Natural killer cell treated with Interleukin-12 subunit alpha and Interleukin-12 subunit beta and Interleukin-15 and Interleukin-18, amount 100 ng/mL, for 72 hours (primary cell): ENCODE data around the gene SLC2A13. TPM values are rescaled to one million over a fixed set of nuclear protein-coding genes. Genes with fewer than 3 reads are reported as not detected.

Experiments
- ATAC-seq, 2 donors: fragments of 150-1000 bp; cut with Tn5 transposase in 1 of 2; sonication (Bioruptor Pico), chemical (Tn5 transposase) in 1 of 2; 2 replicates each; pipeline ENCODE4 v1.10.0; 2021
- DNase-seq: peaks from one replicate; pipeline ENCODE4 v3.0.0; 2022; ENCODE audit warnings: low spot score
- H3K27ac Mint-ChIP-seq, 2 donors: 1 replicate in 1 of 2; 2 replicates in 1 of 2; pipeline ENCODE4 v1.8.0; 2022; ENCODE audit warnings: mixed read lengths in 2 of 2, mild to moderate bottlenecking in 1 of 2, moderate library complexity in 1 of 2
- H3K27me3 Mint-ChIP-seq, 2 donors: 1 replicate in 1 of 2; 2 replicates in 1 of 2; pipeline ENCODE4 v1.8.0; 2022; ENCODE audit warnings: mixed read lengths in 2 of 2
- H3K36me3 Mint-ChIP-seq: one replicate; pipeline ENCODE4 v1.8.0; 2022; ENCODE audit warnings: mixed read lengths
- H3K4me1 Mint-ChIP-seq, 2 donors: 1 replicate in 1 of 2; 2 replicates in 1 of 2; pipeline ENCODE4 v1.8.0; 2022; ENCODE audit warnings: low read depth in 2 of 2, mixed read lengths in 2 of 2, mild to moderate bottlenecking in 1 of 2
- H3K4me3 Mint-ChIP-seq: one replicate; pipeline ENCODE4 v1.8.0; 2022; ENCODE audit warnings: mixed read lengths
- H3K9me3 Mint-ChIP-seq: 2 replicates; pipeline ENCODE4 v1.8.0; 2022; ENCODE audit warnings: mixed read lengths
- total RNA-seq, 2 donors: library from RNA; stranded (reverse); gene quantifications; one replicate each; pipeline ENCODE4 v1.2.3, GENCODE V29; 2022

Gene SLC2A13
- 1 to 10 TPM; 6.8 to 9.1 TPM for total RNA-seq

GRCh38 chr12:40105515-40106201, at the start of gene SLC2A13:
SLC2A13 (minus strand) TSS chr12:40106081; CDS start chr12:40105808, 273 bp downstream.
- H3K9me3 Mint-ChIP-seq = no peaks in the 10 kb centered on the region
- peaks cover 0 to 5% of the 10 kb centered on the region in 2 donors for H3K27me3 Mint-ChIP-seq
- DNase-seq = peak; percentile 85
- peaks cover 34 to 43% of the 10 kb centered on the region in 2 donors for H3K4me1 Mint-ChIP-seq
- peak within 1 kb of the TSS; percentile 53 to 58 for H3K27ac Mint-ChIP-seq
- peak; percentile 92 to 96 for ATAC-seq
- H3K4me3 Mint-ChIP-seq = peak within 1 kb of the TSS; percentile 89
- H3K36me3 Mint-ChIP-seq = no peaks in the 10 kb centered on the region

DNA sequence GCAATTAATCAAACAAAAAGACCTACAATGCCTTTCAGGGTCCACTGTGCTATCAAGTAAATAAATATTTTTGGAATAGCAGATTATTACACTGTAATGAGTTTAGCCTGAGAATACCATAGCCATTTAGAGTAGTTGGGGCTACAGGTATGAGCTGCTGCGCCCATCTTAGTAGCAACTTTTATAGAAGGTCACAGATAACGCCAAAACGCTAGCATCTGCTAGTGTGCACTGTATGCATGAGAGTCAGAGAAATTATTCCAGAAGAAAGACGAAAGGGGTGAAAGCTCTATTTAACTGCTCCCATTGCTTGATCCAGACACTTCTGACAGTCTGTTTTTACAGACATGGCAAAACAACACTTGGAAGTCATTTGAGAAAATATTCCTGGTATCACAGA, 48.5 kb upstream of the SLC2A13 start:
- DNase-seq = no peak
- H3K9me3 Mint-ChIP-seq = no peaks in the 10 kb centered on the region
- H3K27me3 Mint-ChIP-seq = peaks cover 3 to 8% of the 10 kb centered on the region in 2 donors
- no peak overlapping the region for H3K27ac Mint-ChIP-seq
- no peaks in the 10 kb centered on the region for H3K36me3 Mint-ChIP-seq
- H3K4me1 Mint-ChIP-seq = peaks cover 0 to 6% of the 10 kb centered on the region in 2 donors
- no peak overlapping the region for H3K4me3 Mint-ChIP-seq
- no peak for ATAC-seq

DNA sequence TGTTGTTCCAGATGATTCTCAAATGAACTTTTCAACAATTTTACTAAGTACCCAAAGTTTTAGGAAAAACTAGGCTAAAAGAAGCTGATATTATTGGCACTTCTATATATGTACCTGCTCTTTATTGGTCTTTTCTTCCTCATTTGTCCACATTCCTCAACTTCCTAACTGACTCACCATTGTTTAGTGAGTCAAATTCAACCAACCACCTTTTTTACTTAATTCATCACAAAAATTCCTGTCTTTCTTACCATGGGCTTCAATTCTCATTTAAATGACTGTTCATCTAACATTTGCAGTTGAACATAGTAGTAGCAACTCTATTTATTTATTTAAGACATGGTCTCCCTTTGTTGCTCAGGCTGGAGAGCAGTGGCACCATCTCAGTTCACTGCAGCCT, 47.6 kb upstream of the SLC2A13 start:
- H3K9me3 Mint-ChIP-seq = no peaks in the 10 kb centered on the region
- H3K27me3 Mint-ChIP-seq = peaks cover 1 to 3% of the 10 kb centered on the region in 2 donors
- no peaks in the 10 kb centered on the region for H3K36me3 Mint-ChIP-seq
- H3K4me1 Mint-ChIP-seq = peaks cover 0 to 2% of the 10 kb centered on the region in 2 donors
- H3K4me3 Mint-ChIP-seq = no peak overlapping the region
- DNase-seq (no peak), ATAC-seq (no peak)
- H3K27ac Mint-ChIP-seq = no peak overlapping the region

GRCh38 chr12:40152783-40153383, 47.0 kb upstream of the SLC2A13 start:
- Mint-ChIP-seq H3K4me3 (no peak overlapping the region), H3K4me1 (no peaks in the 10 kb centered on the region), H3K27ac (no peak overlapping the region), H3K36me3 (no peaks in the 10 kb centered on the region), H3K9me3 (no peaks in the 10 kb centered on the region), H3K27me3 (no peaks in the 10 kb centered on the region)
- no peak for DNase-seq
- ATAC-seq = no peak

DNA sequence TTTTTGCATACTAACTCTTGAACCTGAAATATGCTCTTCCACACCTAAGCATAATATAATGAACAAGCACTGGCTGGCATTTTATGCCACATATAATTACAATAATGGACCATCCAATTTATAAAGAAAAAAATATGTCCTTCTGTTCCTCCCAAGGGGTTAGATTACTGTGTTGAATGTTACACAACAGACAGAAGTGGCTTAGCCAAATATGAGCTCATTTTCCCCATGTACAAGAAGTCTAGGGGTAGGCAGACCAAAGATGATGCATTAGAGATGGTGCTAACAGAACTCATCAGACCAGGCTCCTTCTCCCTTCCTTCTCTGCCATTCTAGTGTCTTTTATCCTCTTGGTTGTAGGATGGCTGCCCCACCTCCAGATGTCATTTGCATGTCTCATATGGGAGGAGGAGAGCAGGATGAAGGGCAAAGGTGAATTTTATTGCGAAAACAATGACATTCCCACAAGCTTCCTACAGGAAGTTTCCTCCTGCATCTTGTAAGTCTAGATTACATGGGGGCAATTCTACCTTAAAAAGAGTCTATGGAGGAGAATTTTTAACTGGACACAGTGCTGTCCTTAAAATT, 43.9 kb upstream of the SLC2A13 start:
- no peak overlapping the region for H3K27ac Mint-ChIP-seq
- no peaks in the 10 kb centered on the region for H3K36me3 Mint-ChIP-seq
- no peak for ATAC-seq
- H3K9me3 Mint-ChIP-seq = no peaks in the 10 kb centered on the region
- no peaks in the 10 kb centered on the region for H3K4me1 Mint-ChIP-seq
- no peak for DNase-seq
- peaks cover 0 to under 1% of the 10 kb centered on the region in 2 donors for H3K27me3 Mint-ChIP-seq
- no peak overlapping the region for H3K4me3 Mint-ChIP-seq

DNA sequence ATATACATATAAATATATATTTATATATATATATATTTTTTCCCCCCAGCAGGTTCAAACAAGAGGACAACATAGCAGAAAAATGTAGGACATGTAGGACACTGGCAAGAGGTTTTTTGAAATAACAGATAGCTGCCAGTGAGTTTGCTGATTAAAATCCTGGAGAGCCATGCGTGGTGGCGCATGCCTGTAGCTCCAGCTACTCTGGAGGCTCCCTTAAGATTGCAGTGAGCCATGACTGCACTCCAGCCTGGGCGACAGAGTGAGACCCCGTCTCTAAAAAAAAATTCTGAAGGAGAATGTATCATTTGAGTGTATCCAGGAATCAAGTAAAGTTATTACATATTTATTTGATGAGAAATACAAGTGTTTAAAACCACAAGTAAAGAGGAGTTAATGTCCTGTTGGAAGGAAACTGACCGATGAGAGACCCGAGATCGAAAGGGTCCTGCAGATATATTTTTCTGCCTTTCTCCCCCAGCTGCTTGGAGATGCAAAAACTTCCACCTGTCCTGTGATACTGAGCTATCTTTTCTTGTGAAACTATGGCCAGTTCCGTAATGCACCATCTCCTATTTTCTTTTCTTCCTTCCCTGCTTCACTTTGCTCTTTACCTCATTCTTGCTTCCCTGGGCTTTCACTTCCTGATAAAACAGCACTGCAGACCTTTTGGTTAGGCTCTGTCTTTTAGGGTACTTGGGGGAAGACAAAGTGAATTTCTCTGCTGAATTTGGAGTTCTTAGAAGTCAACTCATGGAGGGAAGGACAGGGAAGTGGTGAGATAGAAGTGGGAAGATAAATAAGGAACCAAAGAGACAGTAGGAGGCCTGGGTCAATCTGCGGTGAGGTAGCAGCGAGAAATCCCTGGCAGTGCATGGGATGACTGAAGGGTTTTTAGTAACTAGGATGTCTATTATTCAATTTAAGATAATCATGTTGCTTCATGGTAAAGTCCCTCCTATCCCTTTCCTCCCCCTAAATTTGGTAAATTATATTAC, 41.2 kb upstream of the SLC2A13 start:
- Mint-ChIP-seq H3K27me3 (peaks cover under 1 to 3% of the 10 kb centered on the region in 2 donors), H3K27ac (no peak overlapping the region), H3K9me3 (no peaks in the 10 kb centered on the region), H3K36me3 (no peaks in the 10 kb centered on the region), H3K4me3 (no peak overlapping the region), H3K4me1 (no peaks in the 10 kb centered on the region)
- DNase-seq (no peak), ATAC-seq (peak; percentile 24 to 29)

- DNase-seq (no peak), ATAC-seq (no peak)
- H3K36me3 Mint-ChIP-seq = no peaks in the 10 kb centered on the region
- H3K4me1 Mint-ChIP-seq = no peaks in the 10 kb centered on the region
- peaks cover 7% of the 10 kb centered on the region in 2 donors for H3K27me3 Mint-ChIP-seq
- H3K9me3 Mint-ChIP-seq = no peaks in the 10 kb centered on the region
- no peak overlapping the region for H3K27ac Mint-ChIP-seq
- no peak overlapping the region for H3K4me3 Mint-ChIP-seq
These were observed 40.0 kb upstream of the SLC2A13 start for GRCh38 chr12:40145896-40146295.

DNA sequence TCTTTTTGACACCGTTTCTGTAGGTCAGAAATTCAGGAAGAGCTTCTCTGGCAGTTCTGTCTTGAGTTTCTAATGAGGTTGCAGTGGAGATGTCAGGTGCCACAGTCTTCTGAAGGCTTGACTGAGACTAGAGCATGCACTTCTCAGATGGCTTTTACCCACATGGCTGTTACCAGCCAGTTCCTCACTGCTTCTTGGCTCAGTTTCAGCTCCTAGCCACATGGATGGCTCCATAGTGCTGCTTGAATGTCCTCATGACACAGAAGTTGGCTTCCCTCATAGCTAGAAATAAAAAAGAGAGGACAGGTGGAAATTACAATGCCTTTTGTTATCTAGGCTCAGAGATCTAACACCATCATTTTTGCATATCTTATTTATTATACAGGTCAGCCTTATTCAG, 38.1 kb upstream of the SLC2A13 start:
- no peaks in the 10 kb centered on the region for H3K36me3 Mint-ChIP-seq
- ATAC-seq (peak in 1 of 2 donors; percentile 64), DNase-seq (no peak)
- no peak overlapping the region for H3K4me3 Mint-ChIP-seq
- H3K4me1 Mint-ChIP-seq = no peaks in the 10 kb centered on the region
- no peak overlapping the region for H3K27ac Mint-ChIP-seq
- peaks cover 7% of the 10 kb centered on the region in 2 donors for H3K27me3 Mint-ChIP-seq
- H3K9me3 Mint-ChIP-seq = no peaks in the 10 kb centered on the region

DNA sequence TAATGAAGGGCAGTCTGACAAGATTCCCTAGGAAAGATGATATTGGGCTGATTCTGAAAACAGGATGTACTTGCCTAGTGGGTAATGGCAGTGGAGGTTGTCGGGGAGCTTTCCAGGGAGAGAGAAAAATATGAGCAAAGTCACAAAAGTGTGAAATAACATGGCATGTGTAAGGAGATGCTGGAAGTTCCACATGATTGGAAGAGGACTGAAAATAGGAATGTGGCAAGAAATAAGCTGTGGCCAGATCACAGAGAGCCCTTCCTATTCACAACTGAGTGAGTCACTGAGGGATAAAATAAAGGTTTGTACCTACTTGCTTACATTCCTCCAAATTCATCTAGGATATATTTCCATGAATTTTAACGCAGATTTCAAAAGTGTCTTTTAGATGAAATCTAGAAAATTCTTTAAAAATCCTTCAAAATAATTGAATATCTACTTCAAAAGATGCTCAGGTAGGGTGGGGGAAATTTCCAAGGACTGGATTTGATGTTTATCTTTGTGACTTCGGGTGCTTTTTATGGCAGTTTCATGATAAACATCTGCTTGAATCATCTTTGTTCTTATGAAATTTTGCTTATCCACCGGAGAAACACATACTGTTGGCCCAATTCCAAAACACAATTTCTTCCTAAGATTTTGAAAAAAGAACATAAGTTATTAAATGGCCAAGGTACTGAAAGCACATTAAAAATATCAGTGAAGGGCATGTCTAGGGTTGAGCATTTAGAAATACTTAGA, 36.3 kb upstream of the SLC2A13 start:
- Mint-ChIP-seq H3K36me3 (no peaks in the 10 kb centered on the region), H3K27me3 (peaks cover 7% of the 10 kb centered on the region in 2 donors), H3K9me3 (no peaks in the 10 kb centered on the region), H3K4me3 (no peak overlapping the region), H3K27ac (no peak overlapping the region), H3K4me1 (peaks cover 0 to 5% of the 10 kb centered on the region in 2 donors)
- ATAC-seq = no peak
- no peak for DNase-seq

- Mint-ChIP-seq H3K9me3 (no peaks in the 10 kb centered on the region), H3K4me1 (peaks cover 2 to 5% of the 10 kb centered on the region in 2 donors), H3K4me3 (no peak overlapping the region), H3K27me3 (peaks cover 6 to 7% of the 10 kb centered on the region in 2 donors), H3K36me3 (no peaks in the 10 kb centered on the region), H3K27ac (no peak overlapping the region)
- ATAC-seq = no peak
- no peak for DNase-seq
These were observed 32.6 kb upstream of the SLC2A13 start for GRCh38 chr12:40138526-40138925.

DNA sequence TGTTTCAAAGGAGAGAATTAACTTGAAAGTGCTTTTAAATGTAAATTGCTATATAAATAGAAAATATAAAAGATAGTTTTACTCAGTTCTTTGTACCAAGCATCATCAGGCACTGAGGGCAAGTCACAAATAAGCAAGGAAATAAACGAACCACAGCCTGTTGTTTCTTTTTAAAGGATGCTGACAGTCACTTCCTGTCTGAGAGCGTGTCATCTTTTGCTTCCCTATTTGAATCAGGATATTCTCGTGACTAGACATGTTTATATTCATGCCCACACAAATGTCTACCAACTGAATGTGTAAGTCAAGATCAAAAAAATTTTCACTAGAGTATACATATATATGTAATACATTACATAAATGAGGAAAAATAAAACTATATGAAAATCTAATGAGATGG, 31.4 kb upstream of the SLC2A13 start:
- no peak for DNase-seq

DNA sequence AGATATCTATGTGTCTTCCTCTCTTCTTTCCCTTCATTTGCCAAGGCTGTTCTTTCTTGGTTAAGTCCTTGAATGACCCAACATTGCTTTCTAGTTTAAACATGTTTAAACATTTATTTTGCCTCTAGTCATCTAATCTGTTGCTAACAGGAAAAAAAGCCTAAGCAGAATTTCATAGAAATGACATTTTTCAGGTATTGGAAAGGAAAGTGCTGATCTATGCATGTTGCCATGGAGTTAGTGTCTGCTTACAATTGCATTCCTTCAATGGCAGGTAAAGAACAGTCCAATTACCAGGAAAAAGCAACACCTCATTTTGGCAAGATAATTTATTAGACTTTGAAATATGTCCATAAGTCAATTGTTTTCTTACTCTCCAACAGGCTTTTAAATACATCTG, 21.5 kb upstream of the SLC2A13 start:
- Mint-ChIP-seq H3K4me1 (no peaks in the 10 kb centered on the region), H3K27ac (no peak overlapping the region), H3K36me3 (no peaks in the 10 kb centered on the region), H3K9me3 (no peaks in the 10 kb centered on the region), H3K4me3 (no peak overlapping the region), H3K27me3 (peaks cover 10 to 26% of the 10 kb centered on the region in 2 donors)
- ATAC-seq = no peak
- no peak for DNase-seq

More for the DNA sequence above, 31.4 kb upstream of the SLC2A13 start:
- ATAC-seq = peak; percentile 50 to 64
- Mint-ChIP-seq H3K36me3 (no peaks in the 10 kb centered on the region), H3K4me1 (peaks cover 2 to 5% of the 10 kb centered on the region in 2 donors), H3K27me3 (peaks cover 7 to 10% of the 10 kb centered on the region in 2 donors), H3K4me3 (no peak overlapping the region), H3K9me3 (no peaks in the 10 kb centered on the region), H3K27ac (no peak overlapping the region)

DNA sequence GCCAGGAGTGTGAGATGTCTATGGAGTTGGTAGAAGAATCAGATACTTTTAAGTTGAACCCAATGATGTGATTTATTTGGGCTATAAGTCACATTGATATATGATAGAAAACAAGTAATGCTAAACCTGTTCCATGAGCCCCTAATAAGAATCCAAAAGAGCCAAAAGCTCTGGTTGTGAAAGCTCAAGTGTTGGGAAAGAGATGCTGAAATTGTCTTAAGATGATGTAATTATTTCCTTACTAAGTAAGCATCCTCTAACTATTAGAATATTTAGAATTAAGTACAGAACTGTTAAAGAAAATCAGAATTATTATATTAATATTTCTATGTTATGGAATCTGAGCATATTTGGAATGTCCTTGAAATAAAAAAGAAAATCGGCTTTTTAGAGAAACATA, 17.6 kb upstream of the SLC2A13 start:
- Mint-ChIP-seq H3K27ac (no peak overlapping the region), H3K4me1 (no peaks in the 10 kb centered on the region), H3K36me3 (no peaks in the 10 kb centered on the region), H3K4me3 (no peak overlapping the region), H3K9me3 (no peaks in the 10 kb centered on the region), H3K27me3 (peaks cover 23 to 28% of the 10 kb centered on the region in 2 donors)
- ATAC-seq = no peak
- DNase-seq = no peak
